ENCODE measurements around the gene CYREN.
A peak's percentile ranks its signal among the peaks of the same experiment; 100 is the strongest.
"Not testable (repeated sequence)": the region's sequence is repeated elsewhere in the genome, so short reads cannot be mapped to it uniquely, and the experiment has no call there.

CYREN gene, protein sequence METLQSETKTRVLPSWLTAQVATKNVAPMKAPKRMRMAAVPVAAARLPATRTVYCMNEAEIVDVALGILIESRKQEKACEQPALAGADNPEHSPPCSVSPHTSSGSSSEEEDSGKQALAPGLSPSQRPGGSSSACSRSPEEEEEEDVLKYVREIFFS

DNA sequence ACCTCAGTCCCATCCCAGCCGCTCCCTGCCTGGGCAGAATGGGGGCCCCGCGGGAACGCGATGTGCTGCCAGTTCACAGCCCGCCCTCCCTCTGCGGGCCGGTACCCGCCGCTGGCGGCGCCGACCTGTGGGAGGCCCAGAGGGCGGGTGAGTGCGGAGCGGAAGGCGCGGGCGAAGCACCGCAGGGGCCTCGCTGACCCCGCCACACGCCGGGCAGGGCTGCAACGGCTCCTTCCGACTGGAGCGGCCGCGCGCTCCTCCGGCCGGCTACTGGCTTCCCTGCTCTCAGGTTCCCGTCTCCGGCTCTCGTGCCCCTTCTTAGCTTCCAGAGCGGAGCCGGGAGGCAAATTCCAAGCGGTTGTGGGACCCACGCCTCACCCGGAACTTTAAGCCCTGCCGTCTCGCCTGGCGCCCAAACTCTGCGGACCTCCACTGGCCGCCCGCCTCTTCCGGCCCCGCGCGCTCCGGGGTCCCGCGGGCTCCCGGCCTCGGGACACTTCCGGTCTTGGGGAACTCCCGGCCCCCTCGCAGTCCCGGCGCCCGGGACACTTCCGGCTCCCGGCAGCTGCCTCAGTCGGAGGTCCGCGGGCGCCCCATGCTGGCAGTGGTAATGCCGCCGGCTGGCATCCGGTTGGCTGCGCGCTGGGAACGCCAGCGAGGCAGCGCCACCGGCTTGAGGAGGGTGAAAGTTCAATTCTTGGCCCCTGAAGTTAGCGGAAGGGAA is at the start of gene CYREN:
TSS of gene CYREN (minus strand) at position 434 of the 724 bp plus-strand sequence. CDS start 1,785 bp downstream, outside the sequence.
- DNase-seq, result peak; percentile 87

DNA sequence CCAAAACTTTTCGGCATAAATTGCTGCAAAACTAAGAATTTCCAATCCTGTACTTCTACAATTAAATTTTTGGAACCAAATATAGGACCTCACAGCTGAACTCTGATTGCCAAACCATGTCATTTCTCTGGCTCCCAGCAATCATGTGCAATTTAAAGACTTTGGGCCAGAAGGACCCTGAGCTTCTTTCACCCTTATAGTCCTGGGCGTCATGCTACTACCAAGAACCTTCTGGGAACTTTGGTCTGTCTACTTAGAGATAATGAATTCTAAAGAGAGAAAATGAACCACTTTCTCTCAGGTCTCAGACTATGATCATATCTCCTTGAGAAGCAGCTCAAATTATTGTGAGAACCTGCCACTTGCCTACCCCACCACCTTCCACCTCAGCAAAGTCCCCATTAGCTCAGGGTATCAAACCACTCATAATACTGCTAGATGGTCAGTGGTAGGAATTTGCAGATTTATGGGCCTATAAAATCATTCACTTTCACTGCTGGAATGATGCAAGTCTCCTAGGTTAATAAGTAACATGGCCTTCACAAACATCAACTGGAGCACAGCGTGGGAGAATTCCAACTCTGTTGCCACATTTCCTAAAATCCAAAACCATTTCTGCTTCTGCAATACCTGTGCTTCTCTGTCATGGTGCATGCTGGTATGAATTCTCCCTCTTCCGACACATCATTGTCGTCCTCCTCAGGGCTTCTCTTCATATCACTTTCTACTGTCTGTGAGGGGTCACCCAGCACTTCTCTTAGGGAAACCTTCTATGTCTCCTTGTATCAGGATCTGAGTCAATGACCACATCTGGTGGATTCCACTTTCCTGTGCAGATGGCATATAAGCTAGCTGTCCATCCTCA is 47.4 kb upstream of the CYREN start:
- DNase-seq, result no peak

DNA sequence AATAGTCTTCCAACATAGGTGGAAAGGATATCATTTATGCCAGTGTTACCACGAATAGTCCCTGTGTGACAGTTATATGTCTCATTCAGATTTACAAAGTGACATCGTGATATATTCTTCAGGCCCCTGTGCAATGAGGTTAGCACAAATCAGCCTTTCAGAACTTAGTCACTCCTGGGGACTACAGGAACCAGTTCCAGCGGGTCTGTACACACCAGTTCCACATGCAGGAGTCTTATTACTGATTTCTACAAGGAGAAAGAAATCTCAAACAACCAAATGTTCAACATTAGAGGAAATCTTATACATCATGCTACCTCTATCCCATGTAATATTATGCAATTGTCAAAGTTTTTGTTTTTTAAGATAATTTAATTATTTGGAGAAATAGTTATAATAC is 45.2 kb upstream of the CYREN start:
- no peak for DNase-seq

DNA sequence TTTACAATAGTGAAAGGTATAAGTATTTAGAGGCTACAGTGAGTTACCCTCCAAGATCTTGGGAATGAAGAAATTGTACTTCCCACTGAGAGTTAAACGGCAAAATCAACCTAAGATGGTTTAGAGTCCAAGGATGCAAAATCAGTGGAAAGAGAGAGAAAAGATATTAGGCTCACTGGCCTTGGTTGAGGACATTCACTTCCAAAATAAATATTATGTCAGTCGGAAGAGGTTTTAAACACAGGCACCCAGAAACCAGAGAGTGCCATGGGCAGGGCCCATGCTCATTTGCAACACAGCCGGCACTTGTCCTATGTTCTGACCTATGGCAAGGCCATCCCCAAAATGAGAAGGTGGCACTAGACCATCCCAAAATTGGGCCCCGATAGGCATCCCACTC is 44.7 kb upstream of the CYREN start:
- no peak for DNase-seq

DNA sequence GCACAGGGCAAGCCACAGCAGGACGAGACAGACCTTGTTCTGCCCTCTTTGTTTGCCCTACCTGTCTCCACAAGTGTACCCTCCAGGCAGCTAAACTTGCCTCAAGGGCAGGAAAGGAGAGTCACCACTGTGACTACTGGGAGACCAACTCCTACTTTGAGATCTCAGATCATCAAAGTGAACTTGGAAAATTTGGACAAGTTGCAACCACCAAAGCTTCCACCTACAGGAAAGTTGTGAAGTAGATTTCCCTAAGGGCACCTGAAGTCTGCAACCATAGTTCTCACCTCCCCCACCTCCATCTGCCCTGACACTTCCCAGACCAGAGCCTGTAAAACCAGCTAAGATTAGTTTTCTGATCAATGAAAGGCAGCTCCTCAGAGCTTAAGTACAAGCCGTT is 43.3 kb upstream of the CYREN start:
- no peak for DNase-seq

DNA sequence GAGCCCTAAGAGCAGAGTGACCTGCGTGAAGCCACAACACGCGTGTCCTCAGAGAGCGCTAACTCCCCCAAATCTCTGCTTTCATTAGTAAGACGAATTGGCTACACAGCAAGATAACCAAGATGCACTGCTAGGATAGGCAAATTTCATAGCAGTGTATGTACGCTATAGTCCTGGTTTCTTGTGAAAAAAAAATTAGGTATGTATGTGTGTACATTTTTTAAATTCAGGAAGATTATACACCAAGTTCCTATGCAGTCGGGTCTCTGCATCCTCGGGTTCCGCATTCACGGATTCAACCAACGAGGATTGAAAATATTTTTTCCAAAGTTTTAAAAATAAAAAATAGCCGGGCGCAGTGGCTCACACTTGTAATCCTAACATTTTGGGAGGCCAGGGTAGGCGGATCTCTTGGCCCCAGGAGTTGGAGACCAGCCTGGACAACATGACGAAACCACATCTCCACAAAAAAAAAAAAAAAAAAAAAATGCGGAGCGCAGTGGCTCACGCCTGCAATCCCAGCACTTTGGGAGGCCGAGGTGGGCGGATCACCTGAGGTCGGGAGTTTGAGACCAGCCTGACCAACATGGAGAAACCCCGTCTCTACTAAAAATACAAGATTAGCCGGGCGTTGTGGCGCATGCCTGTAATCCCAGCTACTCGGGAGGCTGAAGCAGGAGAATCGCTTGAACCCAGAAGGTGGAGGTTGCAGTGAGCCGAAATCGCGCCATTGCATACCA is 41.6 kb upstream of the CYREN start:
- DNase-seq, result not testable (repeated sequence)

DNA sequence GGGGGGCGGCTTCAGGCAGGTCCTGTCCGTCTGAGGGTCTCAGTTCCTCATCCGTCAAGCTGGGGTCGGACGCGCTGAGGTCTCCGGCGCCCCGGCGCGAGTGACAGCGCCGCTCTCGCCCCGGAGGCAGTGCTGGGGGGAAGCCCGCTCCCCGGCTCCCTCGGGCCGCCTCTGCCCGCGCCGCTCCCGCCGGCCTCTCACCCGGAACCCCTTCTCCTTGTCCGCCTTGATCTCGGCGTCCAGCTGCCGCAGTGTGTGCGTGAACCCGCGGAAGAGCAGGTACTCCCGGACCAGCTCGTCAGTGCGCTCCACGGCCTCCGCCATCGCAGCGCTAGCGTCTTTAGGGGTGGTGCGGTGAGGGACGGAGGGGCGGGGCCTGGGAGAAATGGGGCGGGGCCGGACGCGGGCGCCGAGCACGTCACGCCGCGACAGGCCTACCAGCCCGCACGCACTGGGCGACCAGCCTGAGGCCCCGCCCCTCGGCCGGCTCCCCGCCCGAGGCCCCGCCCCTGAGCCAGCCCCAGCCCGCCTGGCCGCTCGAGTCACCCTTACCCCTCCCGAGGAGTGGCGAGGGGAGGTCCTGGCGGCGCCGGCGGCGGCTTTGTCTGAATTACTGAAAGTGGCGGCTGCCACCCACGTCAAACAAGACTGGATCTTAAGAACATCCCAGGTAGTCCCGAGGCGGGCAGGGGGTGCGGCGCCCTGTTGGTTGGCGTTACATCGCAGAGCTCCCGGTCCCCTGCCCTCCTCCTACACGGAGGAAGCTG is 40.9 kb upstream of the CYREN start, which contains the start of gene WDR91:
TSS of gene WDR91 (minus strand) at position 348 of the 767 bp plus-strand sequence. CDS start at position 324, 24 bp downstream.
- peak; percentile 71 for DNase-seq

DNA sequence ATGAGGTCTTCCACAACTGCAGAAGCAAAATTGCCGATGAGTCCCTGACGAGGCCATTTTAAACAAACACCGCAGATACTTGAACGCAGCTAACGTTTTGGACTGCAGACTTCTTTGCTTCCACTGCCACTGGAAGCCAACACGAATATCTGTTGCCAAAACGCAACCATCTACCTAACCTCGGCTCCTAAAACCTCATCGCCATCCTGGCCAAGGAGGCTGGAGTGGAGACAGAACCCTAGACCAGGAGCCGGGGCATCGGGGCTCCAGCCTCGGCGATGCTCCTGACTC is 40.3 kb upstream of the CYREN start:
- DNase-seq, result no peak

DNA sequence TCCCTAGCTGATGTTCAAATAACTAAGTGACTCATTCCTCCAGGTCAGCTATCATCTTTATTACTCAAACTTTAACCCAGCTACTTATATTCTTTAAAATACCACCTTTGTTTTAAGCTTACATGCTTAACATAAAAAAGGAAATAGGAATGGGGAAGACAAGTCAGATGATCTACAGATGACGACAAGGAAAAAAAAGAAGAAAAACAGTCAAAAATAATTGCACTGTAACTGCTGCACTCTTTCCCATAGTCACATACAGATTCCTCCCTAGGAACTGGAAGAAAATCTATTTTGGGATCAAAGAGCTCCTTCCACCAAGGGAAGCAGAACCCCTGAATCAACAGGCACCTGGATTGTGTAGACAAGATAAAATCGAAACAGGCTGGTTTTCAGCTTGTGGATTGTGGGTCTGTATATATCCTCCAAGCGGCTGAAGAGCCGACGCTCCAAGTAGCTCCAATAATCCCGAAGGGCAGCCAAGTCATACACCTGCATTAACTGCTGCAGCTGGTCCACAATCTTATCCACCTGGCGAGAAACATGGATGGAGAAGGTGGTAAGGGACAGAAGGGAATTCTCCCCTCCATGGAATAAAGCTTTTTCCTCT is 38.8 kb upstream of the CYREN start:
- DNase-seq, result no peak

DNA sequence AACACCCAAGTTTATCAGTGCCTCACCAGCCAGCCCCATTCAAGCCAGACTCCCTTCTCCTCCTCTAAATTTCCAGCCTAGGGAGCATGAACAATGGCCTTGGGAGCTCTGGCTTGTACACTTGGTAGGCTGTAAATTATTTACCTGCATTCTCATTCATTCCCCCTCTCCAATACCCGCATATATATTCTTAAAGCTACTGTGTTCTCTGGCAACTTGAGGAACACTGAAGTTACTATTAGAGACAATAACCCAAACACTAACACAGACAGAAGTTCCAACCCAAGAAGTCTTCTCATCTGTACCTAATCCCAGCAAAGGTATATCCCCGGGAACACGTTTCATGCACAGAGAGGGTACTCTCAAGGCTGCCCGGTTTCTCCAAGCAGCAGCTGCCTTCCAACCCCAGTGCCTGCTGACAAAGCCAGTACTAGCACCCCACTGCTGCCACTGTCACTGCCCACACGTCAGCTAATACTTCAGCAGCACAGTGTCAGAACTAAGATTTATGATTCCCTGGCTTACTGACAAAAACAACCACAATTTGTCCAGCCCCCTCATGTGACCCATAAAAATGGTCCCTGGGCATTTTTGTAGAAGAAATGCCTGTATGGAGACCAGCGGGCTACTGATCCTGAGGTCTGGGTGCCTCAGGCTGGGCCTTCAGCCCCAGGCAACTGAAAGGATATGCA is 37.7 kb upstream of the CYREN start:
- no peak for DNase-seq

DNA sequence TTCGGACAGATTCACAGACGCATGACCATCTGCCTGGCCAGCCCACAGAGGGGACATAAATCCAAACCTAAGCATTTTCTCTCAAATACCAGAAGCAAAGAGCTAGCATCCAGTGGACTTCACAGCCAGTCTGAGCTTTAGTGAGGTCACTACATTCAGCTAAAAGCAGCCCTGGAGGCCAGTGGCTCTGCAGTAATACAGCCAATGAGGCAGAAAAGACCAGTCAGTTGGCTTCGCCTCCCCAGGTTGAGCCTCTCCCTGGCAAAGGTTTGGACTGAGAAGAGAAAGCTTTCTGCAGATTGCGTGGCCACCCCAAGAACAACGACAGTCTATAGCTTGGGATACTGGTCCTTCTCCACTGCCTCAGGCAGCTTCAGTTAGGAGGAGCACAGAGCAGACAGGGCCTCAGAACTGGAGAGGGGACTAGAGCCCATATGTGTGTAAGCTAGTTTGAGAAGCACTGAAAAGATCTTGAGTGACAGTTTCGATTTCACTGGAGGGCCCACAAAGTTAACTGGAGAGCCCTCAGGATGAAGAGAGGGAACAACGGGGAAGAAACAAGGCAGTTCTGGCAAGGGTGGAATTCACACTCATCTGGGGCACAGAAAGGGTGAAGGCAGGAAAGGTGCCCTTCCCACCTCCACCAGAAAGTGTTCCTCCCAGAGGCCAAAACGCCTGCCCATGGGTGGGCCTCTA is 37.0 kb upstream of the CYREN start:
- no peak for DNase-seq

DNA sequence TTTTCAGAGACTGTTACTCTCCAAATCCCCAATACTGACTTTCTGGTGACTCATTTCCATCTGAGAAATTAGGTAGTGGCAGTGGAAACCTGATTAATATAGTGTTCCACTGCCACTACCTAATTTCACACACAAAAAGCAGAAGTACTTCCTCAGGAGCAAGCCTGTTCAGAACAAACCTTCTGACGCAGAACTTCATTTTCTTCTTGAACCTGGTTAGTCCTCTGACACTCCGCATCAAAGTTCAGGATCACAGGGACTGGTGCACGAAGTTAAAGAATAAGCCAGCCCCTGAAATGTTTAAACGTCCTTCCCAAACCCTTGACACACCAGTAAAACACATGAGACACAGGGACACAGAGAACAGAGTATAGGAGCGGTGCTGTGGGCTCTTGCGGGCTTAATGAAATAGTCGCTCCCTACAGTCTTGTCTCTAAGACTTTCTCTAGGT is 36.5 kb upstream of the CYREN start:
- no peak for DNase-seq

DNA sequence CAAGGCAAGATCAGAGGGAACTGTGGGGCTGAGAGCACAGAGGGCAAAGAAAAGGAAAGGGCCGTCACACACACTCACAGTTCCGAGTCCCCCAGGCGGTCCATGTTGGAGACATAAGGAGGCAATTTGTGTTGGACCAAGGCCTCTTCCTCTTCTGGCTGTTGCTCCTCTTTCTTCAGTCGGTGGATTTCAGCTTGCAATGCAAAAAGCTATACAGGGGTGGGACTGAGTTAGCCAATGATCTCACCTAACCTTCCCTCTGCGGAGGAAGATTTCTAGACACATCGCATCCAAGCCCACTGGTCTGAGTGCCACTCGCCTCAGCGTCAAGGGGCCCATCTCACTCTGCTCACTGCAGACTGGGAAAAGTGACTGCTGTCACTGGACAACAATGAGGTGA is 35.3 kb upstream of the CYREN start:
- no peak for DNase-seq

DNA sequence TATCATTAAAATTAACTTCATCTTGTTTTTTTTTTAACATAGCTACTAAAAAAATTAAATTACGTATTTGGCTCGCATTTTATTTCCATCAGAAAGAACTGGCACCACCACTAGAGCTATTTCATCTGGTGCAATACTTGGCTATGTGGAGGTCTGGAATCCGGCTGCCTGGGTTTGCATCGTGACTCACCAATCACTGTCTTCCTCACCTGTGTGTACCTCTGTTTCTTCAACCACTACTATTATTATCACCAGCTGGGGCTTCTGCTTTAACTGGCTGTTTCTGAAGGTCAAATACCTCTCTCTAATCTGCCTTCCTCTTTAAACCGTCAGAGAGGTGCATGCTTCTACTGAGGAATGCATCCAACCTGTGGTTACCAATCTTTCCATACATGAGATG is 34.4 kb upstream of the CYREN start:
- no peak for DNase-seq

DNA sequence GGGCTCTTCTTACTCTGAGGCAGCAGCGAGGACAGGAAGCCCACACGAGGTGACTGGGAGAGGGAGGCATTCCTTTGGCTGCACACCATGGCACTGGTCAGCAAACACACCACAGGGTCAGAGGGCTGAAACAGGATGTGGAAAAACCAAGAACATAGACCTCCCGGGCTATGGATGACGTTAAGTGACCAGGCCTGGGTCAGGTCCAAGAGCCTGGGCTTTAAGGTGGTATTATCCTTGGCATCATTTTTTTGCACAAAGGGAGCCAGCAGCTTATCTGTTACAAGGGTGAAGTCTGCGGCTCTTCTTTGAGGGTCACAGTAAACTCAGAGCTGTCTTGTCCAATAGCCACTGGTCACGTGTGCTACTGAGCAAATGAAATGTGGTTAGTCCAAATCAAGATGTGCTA is 33.8 kb upstream of the CYREN start:
- no peak for DNase-seq

DNA sequence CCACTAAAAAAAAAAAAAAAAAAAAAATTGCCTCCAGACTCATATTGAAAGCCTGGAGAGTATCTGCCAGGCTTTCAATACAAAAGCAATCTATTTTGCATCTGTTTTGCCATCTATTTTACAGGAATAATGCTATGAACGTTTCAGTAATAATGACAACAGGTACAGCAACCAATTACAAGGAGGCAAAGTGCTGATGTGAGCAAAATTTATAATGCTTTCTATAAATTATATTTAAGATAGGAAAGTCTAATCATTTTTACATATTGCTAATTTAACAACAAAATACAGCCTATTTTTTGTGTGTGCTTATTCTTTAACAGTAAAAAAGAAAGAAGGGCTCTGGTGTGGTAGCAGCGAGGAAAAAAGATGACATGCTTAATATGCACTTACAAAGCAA is 30.8 kb upstream of the CYREN start:
- DNase-seq, result no peak

DNA sequence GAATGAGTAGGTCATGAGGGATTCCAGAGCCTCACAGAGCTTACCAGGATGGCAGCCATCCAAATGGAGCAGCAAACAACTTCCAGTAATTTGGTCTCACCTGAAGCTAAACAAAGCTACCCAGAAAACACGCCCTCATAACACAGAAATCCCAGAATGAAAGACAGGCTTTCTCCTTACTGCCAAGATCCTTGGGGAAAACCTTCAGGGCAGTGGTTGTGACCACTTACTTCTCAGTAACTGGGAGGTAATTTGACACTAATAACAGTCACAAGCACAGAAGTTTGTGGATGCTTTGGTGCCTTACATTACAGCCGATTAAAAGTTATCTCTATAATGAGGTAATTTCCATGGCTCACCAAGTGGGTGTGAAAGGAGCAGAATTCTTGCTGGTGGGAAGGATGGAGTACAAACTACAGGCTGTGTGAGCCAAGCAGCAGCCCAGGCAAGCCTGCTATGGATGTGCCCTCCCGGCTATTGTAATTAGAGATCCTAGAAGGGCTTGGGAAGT is 30.4 kb upstream of the CYREN start:
- DNase-seq, result no peak

DNA sequence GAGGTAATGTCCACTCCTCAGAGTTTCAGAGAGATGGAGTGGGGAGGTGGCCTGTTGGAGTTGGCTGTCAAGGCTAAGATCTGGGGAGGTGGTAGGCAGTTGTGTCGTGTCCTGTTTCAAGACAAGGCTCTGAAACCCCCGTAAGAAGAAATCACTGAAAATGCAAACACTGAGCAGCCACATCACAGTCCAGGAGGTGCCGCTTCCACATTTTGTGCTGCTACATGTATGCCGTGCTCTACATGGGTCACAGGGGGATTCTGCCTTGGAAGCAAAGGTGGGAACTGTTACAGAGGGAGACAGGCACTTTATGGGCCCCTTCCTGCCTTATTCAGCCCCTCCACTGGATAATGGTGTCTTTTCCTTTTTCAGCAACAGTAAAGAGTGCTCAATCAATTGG is 28.9 kb upstream of the CYREN start:
- no peak for DNase-seq

DNA sequence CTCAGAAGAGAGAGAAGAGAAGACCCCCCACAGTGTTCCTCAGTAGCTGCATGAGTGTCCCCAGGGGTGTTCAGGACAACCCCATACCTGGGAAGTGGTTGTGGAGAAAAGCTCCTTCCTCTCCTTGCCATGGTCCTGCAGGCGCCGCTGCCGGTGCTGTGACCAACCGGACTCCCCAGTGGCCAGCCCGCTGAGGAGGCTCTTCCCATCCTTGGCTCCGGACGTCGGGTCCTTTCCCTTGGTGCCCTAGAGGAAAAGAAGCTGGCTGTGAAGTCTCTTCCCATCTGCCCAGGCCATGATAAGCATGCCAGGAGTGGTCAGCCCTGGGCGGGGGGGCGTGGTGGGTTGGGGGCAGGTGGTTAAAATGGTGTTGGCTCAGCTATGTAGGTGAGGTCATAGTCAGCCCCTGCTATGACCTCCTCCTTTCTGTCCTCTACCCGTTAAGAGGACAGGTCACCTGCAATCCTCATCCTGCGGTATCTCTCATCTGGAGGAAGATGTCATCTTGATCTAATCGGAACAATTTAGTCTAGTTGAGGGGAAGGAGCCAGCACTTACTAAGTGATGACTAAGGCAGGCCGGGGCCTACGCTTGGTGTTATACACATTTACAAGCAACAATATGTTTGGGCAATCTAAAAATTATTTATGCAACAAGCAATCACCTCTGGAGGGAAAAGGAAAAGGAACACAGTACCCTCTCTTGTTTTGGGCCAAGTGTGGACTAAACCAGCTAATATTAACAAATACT is 27.6 kb upstream of the CYREN start:
- no peak for DNase-seq

DNA sequence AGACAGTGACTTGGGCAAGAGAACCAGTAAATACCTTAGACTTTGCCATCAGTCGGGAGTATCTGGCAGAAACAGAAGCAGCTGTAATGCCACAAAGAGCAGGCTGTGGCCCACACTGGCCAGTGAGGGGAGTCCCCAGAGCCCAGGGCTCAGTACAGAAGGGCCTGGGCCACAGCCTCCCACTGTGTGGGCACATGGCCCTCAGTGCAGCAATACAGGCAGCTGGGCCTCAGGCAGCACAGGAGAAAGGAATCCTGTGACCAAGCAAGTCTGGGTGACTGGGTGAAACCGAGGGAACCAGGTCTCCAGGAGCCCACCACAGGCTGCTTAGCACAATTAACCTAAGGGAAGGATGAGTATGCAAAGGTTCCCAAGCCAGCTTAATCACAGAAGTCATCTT is 26.8 kb upstream of the CYREN start:
- DNase-seq, result no peak

All from SHP77 treated with DMSO at 0.1 percent for 48 hours (cell line).